ENCODE results near the gene CCP110. TPM values are rescaled to one million over a fixed set of nuclear protein-coding genes. Genes with fewer than 3 reads are reported as not detected.

Gene CCP110
- total RNA-seq, 1 experiment from 2014 or later: 21.6 TPM

- H2BK20ac ChIP-seq (ENCODE audit: low read depth, low read length, poor library complexity, severe bottlenecking): no peak overlapping the region
- H2AFZ ChIP-seq (ENCODE audit: low read length): no peak overlapping the region
- no peak for TF ChIP-seq CTCF (conservative IDR thresholded peaks at IDR 0.05)
- H3K4me1 ChIP-seq (ENCODE audit: insufficient read depth, low read length): no peaks in the 10 kb centered on the region
- H3K23me2 ChIP-seq (ENCODE audit: insufficient read length, low read depth, low read length, poor library complexity, severe bottlenecking): no peaks in the 10 kb centered on the region
- H3K14ac ChIP-seq (ENCODE audit: insufficient read depth, low read length): no peak overlapping the region
- H2BK120ac ChIP-seq (ENCODE audit: low read depth, low read length, poor library complexity, severe bottlenecking): no peak overlapping the region
- H2BK5ac ChIP-seq (ENCODE audit: insufficient read length, low read length): no peak overlapping the region
- H3K18ac ChIP-seq (ENCODE audit: insufficient read length, low read depth, low read length): no peak overlapping the region
- Mint-ChIP-seq H3K27me3 (ENCODE audit: low read depth) (no peaks in the 10 kb centered on the region), H3K9me3 (no peaks in the 10 kb centered on the region), H3K27ac (peak overlapping the region in 1 of 3 experiments; percentile 22; a peak in 2 of 7 replicates), H3K36me3 (ENCODE audit: insufficient read depth in 1 of 3, low read depth in 3 of 3) (peaks cover 10 to 28% (median 19%) of the 10 kb centered on the region in 3 experiments), H3K4me1 (no peaks in the 10 kb centered on the region), H3K4me3 (no peak overlapping the region)
- H3K27ac ChIP-seq (ENCODE audit: insufficient read length, low read depth, low read length): no peak overlapping the region
- no peak overlapping the region for H4K5ac ChIP-seq (ENCODE audit: insufficient read length, low read depth, low read length)
- no peak overlapping the region for H3T11ph ChIP-seq (ENCODE audit: low read length)
- no peak overlapping the region for H2BK12ac ChIP-seq (ENCODE audit: insufficient read length, low read depth, low read length)
- H3K9me3 ChIP-seq (ENCODE audit: control insufficient read depth, low read depth, low read length): no peaks in the 10 kb centered on the region
- H2BK15ac ChIP-seq (ENCODE audit: low read depth, low read length): no peak overlapping the region
- H3K79me2 ChIP-seq (ENCODE audit: insufficient read depth, low read length): no peaks in the 10 kb centered on the region
- H2AK5ac ChIP-seq (ENCODE audit: insufficient read length, low read length): no peak overlapping the region
- no peaks in the 10 kb centered on the region for H3K27me3 ChIP-seq (ENCODE audit: insufficient read depth, low read length)
- no peaks in the 10 kb centered on the region for H4K20me1 ChIP-seq (ENCODE audit: control insufficient read depth, insufficient read depth, insufficient read length)
- no peak overlapping the region for H3K4ac ChIP-seq (ENCODE audit: low read depth, low read length)
- H3K79me1 ChIP-seq (ENCODE audit: insufficient read depth, low read depth, low read length, poor library complexity, severe bottlenecking): no peaks in the 10 kb centered on the region
- no peak overlapping the region for H4K8ac ChIP-seq (replicated peaks; ENCODE audit: insufficient read length, low read depth, low read length)
- DNase-seq: no peak
- H3K4me2 ChIP-seq (ENCODE audit: insufficient read depth, insufficient read length, low read length): no peak overlapping the region
- H3K23ac ChIP-seq (ENCODE audit: insufficient read length, low read depth, low read length): no peak overlapping the region
- no peak overlapping the region for H3K56ac ChIP-seq (ENCODE audit: insufficient read length, low read depth, low read length)
- no peak overlapping the region for H3K9ac ChIP-seq (ENCODE audit: extremely low read depth, insufficient read length, low read length)
- WGBS (ENCODE audit: extremely low coverage, insufficient read length, low lambda C conversion rate): no CpG with 5 or more reads among the region's 5 CpGs
- H4K91ac ChIP-seq (ENCODE audit: insufficient read length, low read depth, low read length): no peak overlapping the region
These were observed 26.6 kb upstream of the CCP110 start for GRCh38 chr16:19497176-19497575.

Data from H9 (cell line).